ENCODE results near the gene COQ8A. TPM values are rescaled to one million over a fixed set of nuclear protein-coding genes. Genes with fewer than 3 reads are reported as not detected.
"Not testable (repeated sequence)": the region's sequence is repeated elsewhere in the genome, so short reads cannot be mapped to it uniquely, and the experiment has no call there.

COQ8A gene
- total RNA-seq, 4 donors from 2014 or later: 53.2 to 94.0 (median 80.8) TPM

GRCh38 chr1:226991920-226992319 lies 51.8 kb downstream of the COQ8A start:
- no peak for TF ChIP-seq EP300 (IDR thresholded peaks at IDR 0.05)
- no peak for TF ChIP-seq POLR2AphosphoS5 (IDR thresholded peaks at IDR 0.05)
- TF ChIP-seq POLR2A (IDR thresholded peaks at IDR 0.05): no peak
- no peak for TF ChIP-seq CTCF (IDR thresholded peaks at IDR 0.05)
- Histone ChIP-seq H3K36me3 (peaks cover 0 to 24% of the 10 kb centered on the region in 2 donors), H3K27me3 (no peaks in the 10 kb centered on the region), H3K4me3 (no peak overlapping the region), H3K27ac (no peak overlapping the region), H3K4me1 (peaks cover 0 to 62% (median 6%) of the 10 kb centered on the region in 3 donors), H3K9me3 (no peaks in the 10 kb centered on the region)
- 72 to 92% methylated on average over 3 to 4 of the region's 4 CpGs for WGBS, 2 donors (ENCODE audit: low coverage in 1 of 2)
- no peak for ATAC-seq

GRCh38 chr1:226993814-226994585 lies 53.9 kb downstream of the COQ8A start:
- 49 to 53% methylated on average over 7 to 20 of the region's 22 CpGs for WGBS, 2 donors (ENCODE audit: low coverage in 1 of 2)
- H3K27ac ChIP-seq: peak overlapping the region in 3 of 4 donors; percentile 45 to 70 (median 48)
- no peaks in the 10 kb centered on the region for H3K9me3 ChIP-seq
- H3K27me3 ChIP-seq: no peaks in the 10 kb centered on the region
- peaks cover 0 to 13% of the 10 kb centered on the region in 2 donors for H3K36me3 ChIP-seq
- H3K4me1 ChIP-seq: peaks cover 0 to 41% (median 6%) of the 10 kb centered on the region in 3 donors
- ATAC-seq: peak; percentile 70
- TF ChIP-seq POLR2A (IDR thresholded peaks at IDR 0.05) (no peak), POLR2AphosphoS5 (IDR thresholded peaks at IDR 0.05) (no peak), EP300 (IDR thresholded peaks at IDR 0.05) (no peak), CTCF (IDR thresholded peaks at IDR 0.05) (peak in 2 of 4 experiments; percentile 7 to 8)
- H3K4me3 ChIP-seq: no peak overlapping the region

GRCh38 chr1:226994586-226995364 lies 54.7 kb downstream of the COQ8A start:
- 84% methylated on average over 9 of the region's 18 CpGs; no CpG with 5 or more reads in 1 of the 2 donors for WGBS, 2 donors (ENCODE audit: low coverage in 1 of 2)
- Histone ChIP-seq H3K4me3 (no peak overlapping the region), H3K36me3 (peaks cover 0 to 13% of the 10 kb centered on the region in 2 donors), H3K27me3 (no peaks in the 10 kb centered on the region), H3K9me3 (no peaks in the 10 kb centered on the region), H3K4me1 (peaks cover 0 to 34% (median 6%) of the 10 kb centered on the region in 3 donors), H3K27ac (peak overlapping the region in 3 of 4 donors; percentile 45 to 70 (median 48))
- ATAC-seq: no peak
- TF ChIP-seq EP300 (IDR thresholded peaks at IDR 0.05) (no peak), CTCF (IDR thresholded peaks at IDR 0.05) (no peak), POLR2A (IDR thresholded peaks at IDR 0.05) (no peak), POLR2AphosphoS5 (IDR thresholded peaks at IDR 0.05) (no peak)

- 78 to 80% methylated on average over 12 to 13 of the region's 13 CpGs for WGBS, 2 donors (ENCODE audit: low coverage in 1 of 2)
- Histone ChIP-seq H3K9me3 (no peaks in the 10 kb centered on the region), H3K27ac (no peak overlapping the region), H3K27me3 (no peaks in the 10 kb centered on the region), H3K36me3 (peaks cover 0 to 16% of the 10 kb centered on the region in 2 donors), H3K4me1 (peaks cover 0 to 25% (median 0%) of the 10 kb centered on the region in 3 donors), H3K4me3 (no peak overlapping the region)
- ATAC-seq: no peak
- TF ChIP-seq POLR2AphosphoS5 (IDR thresholded peaks at IDR 0.05): no peak
- no peak for TF ChIP-seq POLR2A (IDR thresholded peaks at IDR 0.05)
- TF ChIP-seq EP300 (IDR thresholded peaks at IDR 0.05): no peak
- no peak for TF ChIP-seq CTCF (IDR thresholded peaks at IDR 0.05)
These were observed 55.6 kb downstream of the COQ8A start for GRCh38 chr1:226995365-226996332.

GRCh38 chr1:226999579-226999978 lies 59.5 kb downstream of the COQ8A start:
- not testable (repeated sequence) for H3K4me1 ChIP-seq, ATAC-seq, H3K27me3 ChIP-seq, H3K27ac ChIP-seq, H3K9me3 ChIP-seq, H3K4me3 ChIP-seq
- peaks cover 0 to 48% of the 10 kb centered on the region in 2 donors for H3K36me3 ChIP-seq
- WGBS, 2 donors (ENCODE audit: low coverage in 1 of 2): no CpG with 5 or more reads among the region's 2 CpGs

Data from gastroesophageal sphincter (tissue), 4 donors.